SH-SY5Y (cell line): ENCODE results near the gene COL4A3.

Source experiments
- GATA2 ChIP-seq: IDR thresholded peaks from 2 replicates; pipeline ENCODE4 v1.6.1; 2011; ENCODE audit warnings: mild to moderate bottlenecking, low read depth, low read length
- GATA3 ChIP-seq: IDR thresholded peaks from 2 replicates; pipeline ENCODE4 v1.6.1; 2011; ENCODE audit warnings: low read depth, mild to moderate bottlenecking, low read length, moderate library complexity

DNA sequence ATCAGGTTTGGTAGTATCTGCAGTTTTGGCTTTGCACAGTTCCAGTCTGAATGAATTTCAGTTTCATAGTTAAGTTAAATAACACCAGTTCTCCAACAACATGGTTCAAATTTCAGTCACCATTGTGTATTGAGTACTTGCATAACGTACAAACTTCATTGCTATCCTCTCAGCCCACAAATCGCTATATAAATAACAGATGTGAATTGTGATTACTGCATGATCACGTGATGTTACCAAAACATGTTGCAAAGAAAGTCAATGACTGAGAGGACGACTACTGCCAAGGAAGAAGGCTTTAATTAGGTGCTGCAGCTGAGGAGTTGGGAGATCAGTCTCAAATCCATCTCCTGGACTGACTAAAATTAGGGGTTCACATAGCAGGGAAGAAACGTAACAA is 48.7 kb upstream of the COL4A3 start:
- no peak for TF ChIP-seq GATA3
- TF ChIP-seq GATA2, result no peak
